Effector CD4-positive, alpha-beta T cell (primary cell): Measurements from ENCODE around the gene HIPK3.

Experiments used
- DNase-seq: peaks from one replicate; pipeline ENCODE4 v3.0.0-alpha.2; 2020

HIPK3 gene

DNA sequence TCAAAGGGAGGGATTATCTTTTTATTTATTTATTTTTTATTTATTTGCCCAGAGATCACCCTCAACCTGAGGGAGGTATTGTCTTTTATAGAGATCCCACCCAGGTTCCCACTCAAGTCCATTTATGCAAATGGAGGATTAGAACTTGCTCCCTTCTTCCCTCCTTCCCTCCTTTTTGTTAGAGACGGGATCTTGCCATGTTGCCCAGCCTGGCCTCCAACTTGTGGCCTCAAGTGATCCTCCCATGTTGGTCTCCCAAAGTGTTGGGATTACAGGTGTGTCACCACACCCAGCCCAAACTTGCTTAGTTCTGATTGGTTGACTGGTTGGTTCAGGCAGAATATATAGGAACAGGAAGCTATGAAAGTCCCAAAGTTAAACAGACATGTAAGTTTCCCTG lies 51.9 kb downstream of the HIPK3 start:
- DNase-seq, result no peak

GRCh38 chr11:33310720-33311500 lies 53.7 kb downstream of the HIPK3 start:
- no peak for DNase-seq

DNA sequence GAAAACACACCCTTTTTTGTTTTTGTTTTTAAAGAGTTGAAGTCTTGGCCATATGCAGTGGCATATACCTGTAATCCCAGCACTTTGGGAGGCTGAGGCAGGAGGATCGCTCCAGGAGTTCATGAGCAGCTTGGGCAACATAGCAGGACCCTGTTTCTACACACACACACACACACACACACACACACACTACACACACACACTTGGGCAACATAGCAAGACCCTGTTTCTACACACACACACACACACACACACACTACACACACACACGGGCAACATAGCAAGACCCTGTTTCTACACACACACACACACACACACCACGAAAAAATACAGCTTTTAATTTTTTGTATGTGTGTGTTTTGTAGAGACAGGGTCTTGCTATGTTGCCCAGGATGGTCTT lies 54.5 kb downstream of the HIPK3 start:
- no peak for DNase-seq

GRCh38 chr11:33315822-33316221 lies 58.6 kb downstream of the HIPK3 start:
- no peak for DNase-seq

DNA sequence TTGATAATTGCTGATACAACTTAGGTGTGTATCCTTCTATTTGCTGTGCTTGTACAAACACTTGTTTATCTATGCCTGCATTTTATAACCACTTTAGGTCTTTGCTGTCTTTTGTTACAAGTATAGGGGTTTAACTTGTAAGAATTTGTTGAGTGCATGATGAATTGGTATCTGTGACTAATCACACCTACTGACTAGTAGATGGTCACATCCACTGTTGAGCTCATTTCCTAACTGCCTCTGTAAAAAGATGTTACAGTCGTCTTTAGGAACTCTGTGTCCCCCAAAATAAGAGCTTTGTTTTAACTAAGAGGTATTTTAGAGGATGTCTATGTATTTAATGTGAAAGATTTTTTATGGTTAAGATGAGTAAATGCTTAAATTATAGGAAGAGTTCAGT lies 60.5 kb downstream of the HIPK3 start:
- DNase-seq, result no peak

DNA sequence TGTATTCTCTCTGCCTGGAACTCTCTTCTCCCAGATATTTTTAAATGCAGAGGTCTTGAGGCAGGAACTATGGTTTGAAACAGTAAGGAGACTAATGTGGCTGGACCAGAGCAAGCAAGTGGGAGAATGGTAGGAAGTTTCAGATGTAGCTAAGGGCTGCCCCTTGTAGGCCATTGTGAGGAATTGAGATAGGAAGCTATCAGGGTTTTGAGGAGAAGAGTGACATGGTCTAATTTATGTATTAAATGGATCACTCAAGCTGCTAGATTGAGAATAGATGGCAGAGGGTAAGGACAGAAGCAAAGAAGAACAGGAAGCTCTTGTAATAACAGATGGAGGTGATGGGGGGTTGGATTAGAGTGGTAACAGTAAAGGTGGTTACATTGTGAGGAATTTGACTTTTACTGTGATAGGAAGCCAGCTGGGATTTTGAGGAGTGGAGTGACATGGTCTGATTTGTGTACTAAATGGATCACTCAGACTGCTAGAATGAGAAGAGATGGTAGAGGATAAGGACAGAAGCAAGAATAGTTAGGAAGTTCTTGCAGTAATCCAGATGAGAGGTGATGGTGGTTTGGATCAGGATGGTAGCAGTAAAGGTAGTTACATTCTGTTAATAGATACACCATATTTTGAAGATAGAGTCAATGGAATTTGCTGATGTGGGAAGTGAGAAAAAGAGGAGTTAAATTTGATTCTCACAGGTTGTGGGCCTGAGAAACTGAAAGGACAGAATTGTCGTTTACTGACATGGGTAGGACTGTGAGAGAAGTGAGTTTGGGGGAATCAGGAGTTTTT lies 63.0 kb downstream of the HIPK3 start:
- DNase-seq, result no peak

DNA sequence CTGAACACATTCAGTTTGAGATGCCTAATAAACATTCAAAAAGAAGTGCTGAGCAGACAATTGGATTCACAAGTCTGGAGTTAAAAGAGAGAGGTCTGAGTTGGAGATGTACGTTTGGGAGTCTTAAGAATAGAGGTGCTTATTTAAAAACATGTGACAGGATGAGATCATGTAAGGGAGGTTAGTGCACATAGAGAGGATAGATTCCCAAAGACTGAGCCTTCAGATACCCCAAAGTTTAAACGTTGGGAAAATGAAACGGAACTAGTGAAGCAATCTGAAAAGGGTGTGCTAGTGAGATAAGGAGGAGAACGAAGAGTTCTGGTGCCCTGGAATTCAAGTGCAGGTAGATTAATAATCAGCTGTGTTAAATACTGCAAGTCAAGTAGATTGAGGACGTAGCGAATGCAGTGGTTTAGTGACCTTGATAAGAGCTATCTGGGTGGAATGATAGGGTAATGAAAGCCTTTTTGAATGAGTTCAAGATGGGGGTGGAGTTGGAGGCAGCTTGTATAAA lies 63.7 kb downstream of the HIPK3 start:
- no peak for DNase-seq

- DNase-seq, result no peak
These were observed 64.2 kb downstream of the HIPK3 start for GRCh38 chr11:33321422-33321821.

DNA sequence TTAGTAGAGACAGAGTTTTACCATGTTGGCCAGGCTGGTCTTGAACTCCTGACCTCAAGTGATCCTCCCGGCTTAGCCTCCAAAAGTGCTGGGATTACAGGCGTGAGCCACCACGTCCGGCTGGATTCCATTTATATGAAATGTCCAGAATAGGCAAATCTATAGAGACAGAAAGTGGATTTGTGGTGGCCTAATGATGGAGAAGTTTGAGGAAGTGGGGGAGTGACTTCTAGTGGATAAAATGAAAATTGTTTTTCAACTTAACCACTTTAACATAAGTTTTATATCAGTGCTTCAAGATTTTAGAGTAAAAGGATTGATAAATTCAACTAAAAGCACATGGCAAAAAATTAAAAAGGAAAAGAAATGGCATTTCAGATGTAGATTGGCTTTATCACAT lies 66.2 kb downstream of the HIPK3 start:
- no peak for DNase-seq

DNA sequence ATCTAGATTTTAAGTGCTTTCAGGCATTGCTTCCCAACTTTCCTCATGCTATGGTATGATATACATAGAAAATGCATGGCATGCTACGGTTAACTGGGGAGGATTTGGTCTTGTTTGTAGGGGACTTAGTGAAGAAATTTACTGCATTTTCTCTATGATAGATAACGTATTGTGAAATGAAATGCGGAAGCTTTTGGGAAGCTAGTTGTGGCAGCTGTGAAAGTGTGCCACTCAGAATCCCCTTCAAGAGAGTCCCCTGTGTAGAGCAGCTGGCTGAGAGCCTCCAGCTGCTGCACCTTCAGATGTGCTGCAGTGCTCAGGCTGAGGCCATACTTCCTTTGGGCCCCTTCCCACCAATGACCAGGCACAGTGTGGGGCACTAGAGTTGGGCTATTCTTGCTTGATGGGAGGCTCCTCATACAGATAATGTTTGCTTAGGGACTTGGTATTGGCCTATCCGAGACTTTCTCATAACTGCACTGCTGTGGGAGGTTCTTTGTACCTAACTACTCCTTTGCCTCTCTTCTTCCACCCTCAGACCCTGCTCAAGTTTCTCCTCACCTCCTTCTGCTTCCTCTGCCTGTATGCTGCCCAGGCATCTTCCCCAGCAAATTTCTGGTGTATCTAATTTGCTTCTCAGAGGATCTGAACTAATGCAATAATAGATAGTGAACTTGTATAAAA lies 67.3 kb downstream of the HIPK3 start:
- no peak for DNase-seq

DNA sequence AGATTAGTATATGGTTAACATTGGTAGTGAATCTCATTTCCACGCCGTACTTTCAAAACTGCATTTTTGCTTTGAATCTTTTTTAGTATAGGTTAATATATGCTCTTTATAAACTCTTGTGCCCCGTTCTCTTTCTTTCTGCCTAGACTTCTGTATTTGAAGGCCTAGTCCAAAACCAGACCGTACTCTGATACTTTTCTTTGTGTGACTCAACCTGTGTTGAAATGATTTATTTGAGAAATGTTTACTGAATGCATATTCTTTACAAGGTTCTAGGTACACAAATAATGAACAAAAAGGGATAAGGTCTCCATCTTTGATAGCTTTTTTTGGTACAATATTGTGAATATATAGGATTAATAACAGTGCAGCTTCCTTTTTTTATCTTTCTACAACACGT lies 68.3 kb downstream of the HIPK3 start:
- DNase-seq, result no peak

- peak; percentile 21 for DNase-seq
These were observed 72.6 kb downstream of the HIPK3 start for GRCh38 chr11:33329705-33330329.

DNA sequence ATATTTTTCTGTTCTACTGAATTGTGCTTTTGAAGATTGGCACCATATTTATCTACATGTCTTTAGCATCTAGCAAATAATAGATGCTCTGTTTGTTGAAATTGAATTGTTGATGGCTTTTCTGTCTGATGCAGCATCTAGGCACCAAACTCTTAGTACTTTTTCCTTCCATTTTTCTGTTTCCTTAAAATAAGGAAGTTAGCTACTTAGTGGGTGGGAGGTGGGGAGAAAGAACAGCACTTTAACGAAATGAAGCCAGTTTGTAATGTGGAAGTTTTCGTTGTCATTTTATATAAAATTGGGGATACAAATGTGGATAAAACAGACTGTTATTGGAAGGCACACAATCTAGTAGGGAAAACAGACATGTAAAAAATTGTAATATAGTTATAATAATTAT lies 76.6 kb downstream of the HIPK3 start:
- DNase-seq, result no peak

- DNase-seq, result no peak
These were observed 77.4 kb downstream of the HIPK3 start for GRCh38 chr11:33334627-33335026.

GRCh38 chr11:33339247-33339646 lies 82.1 kb downstream of the HIPK3 start:
- DNase-seq, result no peak

DNA sequence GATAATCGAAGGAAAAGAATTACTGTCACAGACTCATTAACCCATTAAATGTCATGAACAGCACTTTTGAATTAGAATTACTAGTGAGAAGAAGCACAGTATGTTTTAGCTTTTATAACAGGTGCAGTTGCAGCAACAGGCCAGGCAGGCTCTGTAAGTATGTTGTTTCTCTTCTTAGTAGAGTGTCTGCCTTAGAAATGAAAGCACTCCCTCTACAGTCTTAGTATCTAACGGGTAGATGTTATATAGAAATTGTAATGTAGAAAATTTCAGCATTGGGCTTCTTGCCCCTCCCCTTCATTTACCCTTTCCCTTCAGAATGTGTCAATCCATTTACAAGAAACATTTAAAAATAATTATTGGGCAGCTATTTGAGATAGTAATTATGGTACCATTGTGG lies 87.4 kb downstream of the HIPK3 start:
- no peak for DNase-seq

- no peak for DNase-seq
These were observed 90.4 kb downstream of the HIPK3 start for GRCh38 chr11:33347490-33348125.

DNA sequence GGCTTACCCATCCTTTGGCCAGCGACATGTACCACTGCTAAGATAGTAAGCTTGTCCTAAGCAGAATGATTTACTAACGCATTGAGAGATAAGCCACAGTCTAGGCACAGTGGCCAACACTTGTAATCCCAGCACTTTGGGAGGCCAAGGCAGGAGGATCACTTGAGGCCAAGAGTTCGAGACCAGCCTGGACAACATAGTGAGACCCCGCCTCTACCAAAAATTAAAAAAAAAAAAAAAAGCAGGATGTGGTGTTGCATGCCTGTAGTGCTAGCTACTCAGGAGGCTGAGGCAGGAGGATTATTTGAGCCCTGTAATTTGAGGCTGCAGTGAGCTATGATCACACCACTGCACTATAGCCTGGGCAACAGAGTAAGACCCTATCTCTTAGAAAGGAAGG lies 93.1 kb downstream of the HIPK3 start:
- DNase-seq, result no peak

DNA sequence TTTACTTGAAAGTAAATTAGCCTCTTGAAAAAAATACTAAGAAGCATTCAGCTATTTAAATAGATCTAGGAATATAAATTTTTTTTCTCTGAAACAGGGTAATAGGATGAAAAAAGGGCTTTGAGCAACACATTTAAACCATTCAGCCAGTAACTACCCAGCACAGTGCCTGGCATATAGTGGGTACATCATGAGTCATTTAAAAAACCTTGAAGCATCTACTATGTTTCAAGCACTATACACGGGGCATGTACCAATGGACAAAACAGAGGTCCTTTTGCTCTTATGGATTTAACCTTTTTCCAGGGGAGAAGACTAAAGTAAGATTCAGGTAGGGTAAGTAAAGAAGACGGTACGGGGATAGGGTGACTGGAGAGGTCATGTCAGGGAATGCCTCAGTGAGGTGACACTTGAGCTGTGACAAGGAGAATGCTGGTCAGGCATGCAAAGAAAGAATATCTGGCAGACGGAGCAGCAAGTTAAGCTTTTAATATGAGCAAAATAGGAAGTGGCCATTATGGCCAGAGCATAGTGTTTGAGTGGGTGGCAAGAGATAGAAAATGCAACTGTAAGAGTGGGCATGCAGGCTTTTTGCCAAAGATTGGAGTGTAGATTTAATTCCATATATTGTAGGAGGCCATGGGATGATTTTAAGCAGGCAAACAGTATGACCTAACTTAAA lies 101.1 kb downstream of the HIPK3 start:
- DNase-seq, result no peak

DNA sequence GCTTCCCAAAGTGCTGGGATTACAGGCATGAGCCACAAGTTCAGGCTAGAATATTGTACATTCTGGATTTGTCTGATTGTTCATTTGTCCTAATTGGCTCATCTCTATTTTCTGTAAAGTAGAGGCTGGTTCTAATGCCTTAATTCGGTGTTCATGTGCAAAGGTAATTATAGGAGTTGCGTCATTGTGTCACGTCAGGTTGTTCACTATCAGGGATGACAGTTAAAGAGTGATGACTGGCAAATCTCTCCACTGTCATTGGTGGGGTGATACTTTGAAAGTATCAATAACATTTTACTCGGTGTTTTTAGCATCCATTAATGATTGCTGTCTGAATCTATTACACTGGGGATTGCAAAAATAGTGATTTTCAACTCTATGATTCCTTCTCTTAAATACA lies 103.5 kb downstream of the HIPK3 start:
- no peak for DNase-seq

DNA sequence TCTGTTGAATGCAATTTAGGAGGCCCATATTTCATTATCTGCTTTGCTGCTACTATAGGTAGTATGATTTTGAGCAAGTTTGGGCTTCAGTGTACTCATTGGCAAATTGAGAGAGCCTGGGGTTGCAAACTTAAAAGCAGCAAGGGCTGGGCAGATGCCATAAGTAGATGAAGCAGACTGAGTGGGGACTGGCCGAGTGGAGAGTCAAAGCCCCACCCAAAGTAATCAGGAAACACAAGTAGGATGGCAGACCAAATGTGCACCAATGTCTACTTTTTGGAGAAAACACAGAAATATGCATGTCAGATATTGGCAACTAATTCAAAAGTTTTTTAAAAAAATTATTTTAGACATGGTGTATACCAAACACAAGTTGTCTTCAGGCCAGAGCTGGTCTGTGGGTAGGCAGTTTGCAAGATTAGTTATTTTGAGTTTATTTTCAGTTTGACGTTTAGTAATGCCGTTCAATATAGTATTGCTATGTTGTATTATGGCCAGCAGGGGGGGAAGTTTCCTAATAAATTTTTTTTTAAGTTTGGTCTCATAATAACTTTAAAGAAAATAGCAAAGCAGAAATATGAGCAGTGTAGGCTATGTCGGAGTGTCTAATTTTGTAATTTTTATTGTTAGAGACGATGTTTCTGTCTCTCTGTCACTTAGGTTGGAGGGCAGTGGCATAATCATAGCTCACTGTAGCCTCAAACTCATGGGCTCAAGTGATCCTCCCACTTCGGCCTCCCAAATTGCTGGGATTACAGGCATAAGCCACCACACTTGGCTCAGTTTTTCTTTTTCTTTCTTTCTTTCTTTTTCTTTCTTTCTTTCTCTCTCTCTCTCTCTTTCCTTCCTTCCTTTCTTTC lies 105.1 kb downstream of the HIPK3 start:
- DNase-seq, result no peak
